Fibroblast of skin of right biceps (primary cell): ENCODE data around the gene LARP4.
"Not testable (repeated sequence)": the region's sequence is repeated elsewhere in the genome, so short reads cannot be mapped to it uniquely, and the experiment has no call there.

Source experiments
- DNase-seq: peaks from one replicate; pipeline ENCODE4 v3.0.0-alpha.2; 2013

LARP4 gene

DNA sequence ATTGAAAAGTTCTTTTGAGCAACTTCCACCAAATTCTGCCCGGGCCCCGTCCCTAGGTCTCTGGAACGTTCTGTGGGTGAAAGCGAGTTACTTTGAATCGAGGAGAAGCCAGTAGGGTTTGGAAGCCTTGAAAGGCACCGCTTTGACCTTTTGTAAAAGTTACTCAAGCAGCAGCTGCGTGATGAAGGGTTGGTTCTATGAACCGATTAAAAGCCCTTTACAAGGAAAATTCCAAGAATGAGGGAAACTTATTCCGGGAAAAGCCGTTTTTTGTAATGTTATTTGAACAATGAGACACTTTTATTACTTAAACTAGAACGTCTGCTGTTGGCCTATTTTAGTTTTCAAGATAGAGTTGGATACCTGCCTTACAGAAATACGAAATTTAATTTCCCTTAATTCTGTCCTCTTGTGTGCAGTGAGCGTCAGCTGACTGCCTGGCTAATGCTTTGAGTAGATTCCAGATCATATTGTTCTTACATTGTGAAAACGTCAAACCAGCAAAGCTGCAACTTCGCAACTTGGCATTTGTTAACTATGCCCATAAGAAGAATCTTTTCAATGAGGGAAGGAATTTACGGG is 906 bp downstream of the LARP4 start:
- DNase-seq: peak; percentile 23

DNA sequence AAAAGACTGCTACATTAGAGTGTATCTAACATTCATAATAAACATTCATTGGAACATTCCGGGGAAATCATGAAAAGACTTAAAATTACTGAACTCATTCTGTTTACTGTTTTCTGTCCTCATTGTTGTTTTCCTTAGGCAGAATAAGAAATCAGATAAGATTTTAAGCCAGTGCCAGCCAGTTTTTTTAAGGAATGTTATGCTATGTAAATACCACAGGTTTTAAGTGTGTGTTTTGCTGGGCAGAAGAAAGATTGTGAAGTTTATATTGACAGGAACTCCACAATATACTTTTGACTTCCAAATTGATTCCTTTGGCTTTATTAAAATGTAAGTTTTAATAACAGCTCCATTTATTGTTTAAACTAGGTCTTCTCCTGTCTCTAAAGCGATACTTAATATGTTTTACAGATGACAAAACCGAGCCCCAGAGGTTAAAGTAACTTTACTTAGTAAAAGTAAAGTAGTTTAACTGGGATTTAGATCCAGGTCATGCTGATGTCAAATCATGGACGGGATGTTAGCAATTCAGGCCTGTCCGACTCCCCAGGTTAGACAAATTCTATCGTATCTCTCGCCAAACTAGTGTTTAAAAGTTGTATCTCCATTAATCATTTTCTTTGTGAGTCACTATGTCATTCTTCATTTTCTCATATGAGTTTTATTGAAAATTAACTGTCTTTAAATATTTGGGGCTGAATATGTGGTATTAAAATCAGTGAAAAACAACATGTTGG is 1.7 kb downstream of the LARP4 start:
- no peak for DNase-seq

DNA sequence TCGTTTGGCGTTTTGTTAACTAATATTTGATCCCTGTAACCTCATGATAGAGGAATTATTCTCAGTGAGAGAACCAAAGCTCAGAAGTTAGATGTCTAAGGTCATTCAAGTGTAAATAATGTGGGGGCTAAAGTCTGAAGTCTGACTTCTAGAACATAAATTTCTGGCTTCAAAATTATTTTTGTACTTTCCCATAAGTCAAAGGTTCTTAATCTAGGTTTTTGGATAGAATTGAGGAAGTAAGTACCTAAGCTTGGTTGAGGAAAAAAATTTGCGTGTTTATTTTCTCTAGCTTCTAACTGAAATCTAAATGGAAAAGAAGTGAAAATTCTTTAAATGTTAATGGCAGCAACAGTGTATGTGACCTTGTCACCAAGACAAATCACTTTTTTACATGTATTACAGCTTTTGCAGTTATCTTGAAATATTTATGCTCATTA is 2.3 kb downstream of the LARP4 start:
- DNase-seq: no peak

DNA sequence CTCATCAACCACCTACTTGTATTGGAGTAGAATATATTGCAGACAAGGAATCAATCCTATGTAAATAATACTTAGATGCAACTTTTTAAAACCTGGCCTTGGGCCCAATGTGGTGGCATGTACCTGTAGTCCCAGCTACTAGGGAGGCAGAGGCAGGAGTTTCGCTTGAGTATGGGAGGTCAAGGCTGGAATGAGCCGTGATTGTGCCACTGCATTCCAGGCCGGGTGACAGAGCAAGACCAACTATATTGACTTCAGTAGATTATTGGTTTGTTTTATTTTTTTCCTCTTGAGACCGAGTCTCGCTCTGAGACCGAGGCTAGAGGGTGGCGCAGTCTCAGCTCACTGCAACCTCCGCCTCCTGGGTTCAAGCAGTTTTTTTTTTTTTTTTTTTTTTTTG is 3.6 kb downstream of the LARP4 start:
- no peak for DNase-seq

DNA sequence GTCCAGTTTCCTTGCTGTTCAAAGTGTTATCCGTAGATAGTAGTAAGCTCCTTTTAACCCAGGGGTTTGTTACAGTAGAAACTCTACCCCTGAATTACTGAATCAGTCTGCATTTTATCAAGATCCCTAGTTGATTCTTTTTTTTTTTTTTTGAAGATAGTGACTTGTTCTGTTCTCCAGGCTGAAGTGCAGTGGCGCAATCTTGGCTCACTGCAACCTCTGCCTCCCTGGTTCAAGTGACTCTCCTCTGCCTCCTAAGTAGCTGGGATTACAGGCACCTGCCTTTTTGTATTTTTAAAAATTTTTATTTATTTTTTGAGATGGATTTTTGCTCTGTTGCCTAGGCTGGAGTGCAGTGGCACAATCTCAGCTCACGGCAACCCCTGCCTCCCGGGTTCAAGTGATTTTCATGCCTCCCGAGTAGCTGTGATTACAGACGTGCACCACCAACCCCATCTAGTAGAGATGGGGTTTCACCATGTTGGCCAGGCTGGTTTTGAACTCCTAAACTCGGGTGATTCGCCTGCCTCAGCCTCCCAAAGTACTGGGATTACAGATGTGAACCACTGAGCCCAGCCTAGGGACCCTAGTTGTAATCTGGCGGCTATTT is 10.5 kb downstream of the LARP4 start:
- DNase-seq: no peak

DNA sequence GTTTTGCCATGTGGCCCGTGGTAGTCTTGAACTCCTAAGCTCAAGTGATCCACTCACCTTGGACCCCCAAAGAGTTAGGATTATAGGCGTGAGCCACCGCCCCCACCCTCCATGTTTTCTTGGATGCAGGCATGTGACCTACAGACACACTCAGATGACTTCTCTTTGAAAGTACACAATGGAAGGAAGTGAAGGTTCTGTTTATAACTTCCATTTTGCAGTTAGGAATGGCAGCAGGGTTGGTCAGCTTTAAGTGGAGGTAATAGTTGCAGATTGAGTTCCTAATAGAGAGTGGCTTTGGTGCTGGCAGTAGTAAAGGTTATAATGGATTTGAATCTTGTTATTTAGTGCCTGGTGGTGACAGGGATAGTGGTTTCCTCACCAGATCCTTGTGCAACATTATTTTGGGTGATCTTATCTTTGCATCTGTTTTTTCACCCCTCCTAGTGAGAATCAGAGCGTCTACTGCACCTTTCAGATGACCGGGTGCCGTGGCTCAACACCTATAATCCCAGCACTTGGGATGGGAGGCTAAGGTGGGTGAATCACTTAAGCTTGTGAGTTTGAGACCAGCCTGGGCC is 15.3 kb downstream of the LARP4 start:
- no peak for DNase-seq

DNA sequence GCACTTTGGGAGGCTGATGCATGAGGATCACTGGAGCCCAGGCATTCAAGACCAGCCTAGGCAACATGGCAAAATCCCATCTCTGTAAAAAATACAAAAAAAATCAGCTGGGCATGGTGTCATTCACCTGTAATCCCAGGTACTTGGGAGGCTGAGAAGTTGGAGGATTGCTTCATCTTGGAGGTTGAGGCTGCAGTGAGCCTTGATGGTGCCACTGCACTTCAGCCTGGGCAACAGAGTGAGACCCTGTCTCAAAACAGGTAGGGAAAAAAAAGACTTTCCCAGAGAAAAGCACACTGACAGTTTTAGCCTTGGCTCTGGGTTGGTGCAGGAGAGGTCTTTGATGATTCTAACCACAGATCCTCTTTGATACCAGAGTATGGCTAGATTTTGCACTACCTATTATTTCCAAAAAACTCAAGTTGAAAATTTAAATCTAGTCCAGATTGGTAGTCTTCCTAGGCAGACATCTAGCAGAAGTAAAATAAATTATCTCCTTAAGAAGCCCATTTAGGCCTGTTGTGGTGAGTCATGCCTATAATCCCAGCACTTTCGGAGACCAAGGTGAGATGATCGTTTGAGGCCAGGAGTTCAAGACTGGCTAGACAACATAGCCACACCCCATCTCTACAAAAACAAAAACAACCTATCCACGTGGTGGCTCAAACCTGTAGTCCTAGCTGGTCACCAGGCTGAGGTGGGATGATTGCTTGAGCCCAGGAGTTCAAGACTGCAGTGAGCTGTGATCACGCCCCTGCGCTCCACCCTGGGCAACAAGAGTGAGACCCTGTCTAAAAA is 18.6 kb downstream of the LARP4 start:
- no peak for DNase-seq

DNA sequence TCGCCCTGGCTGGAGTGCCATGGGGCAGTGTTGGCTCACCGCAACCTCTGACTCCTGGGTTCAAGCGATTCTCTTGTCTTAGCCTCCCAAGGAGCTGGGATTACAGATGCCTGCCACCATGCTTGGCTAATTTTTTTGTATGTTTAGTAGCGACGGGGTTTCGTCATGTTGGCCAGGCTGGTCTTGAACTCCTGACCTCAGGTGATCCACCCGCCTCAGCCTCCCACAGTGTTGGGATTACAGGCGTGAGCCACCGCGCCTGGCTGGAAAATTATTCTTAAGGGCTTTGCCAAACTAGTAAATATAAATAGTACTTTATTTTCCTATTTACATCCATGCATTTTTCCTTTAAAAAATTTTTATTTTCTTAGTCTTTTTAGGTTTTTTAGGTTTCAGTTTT is 22.2 kb downstream of the LARP4 start:
- DNase-seq: not testable (repeated sequence)

DNA sequence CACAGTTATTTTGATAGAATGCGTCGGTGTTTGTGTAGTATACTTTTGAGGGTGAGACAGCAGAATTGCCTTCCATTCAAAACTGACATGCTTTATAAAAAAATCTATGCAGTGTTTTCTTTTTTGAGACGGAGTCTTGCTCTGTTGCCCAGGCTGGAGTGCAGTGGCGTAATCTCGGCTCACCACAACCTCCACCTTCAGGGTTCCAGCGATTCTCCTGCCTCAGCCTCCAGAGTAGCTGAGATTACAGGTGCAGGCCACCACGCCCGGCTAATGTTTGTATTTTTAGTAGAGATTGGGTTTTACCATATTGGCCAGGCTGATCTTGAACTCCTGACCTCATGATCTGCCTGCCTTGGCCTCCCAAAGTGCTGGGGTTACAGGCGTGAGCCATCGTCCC is 22.7 kb downstream of the LARP4 start:
- not testable (repeated sequence) for DNase-seq

DNA sequence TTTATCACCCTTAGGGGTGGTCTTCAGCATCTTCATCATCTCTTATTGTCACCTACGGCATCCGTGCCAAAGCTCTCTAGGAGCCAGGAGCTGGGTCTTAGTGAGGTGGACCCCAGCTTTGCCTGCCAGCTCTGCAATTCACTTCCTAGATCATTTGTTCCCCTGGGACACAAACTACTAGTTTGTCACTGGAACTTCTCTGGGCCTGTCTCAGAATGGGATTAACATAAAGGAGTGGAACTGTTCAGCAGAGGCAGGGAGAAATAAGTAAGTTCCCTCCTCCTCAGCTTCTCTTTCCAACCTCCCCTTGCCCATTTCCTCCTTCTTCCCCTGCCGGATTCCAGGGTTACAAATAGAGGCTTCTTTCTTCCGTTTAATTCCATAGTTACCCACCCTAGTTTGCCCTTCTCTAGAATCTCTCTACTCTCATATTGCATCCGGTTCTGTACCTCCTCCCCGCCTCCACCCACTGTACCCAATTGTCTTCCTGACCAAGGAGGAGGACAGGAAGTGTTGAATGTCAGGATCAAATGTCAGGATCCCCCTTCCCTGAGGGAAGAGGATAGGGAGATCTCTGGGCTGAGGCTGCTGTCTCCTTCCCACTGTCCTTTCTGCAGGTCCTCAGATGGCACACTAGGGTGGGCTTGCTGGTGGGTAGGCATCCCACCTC is 25.0 kb downstream of the LARP4 start:
- DNase-seq: peak; percentile 9

DNA sequence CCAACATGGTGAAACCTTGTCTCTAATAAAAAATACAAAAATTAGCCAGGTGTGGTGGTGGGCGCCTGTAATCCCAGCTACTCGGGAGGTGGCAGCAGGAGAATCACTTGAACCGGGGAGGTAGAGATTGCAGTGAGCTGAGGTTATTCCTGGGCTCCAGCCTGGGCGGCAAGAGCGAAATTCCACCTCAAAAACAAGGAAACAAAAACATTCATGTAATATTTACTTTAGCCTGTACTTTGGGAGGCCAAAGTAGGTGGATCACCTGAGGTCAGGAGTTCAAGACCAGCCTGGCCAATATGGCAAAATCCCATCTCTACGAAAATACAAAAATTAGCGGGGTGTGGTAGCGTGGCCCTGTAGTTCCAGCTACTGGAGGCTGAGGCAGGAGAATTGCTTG is 31.0 kb downstream of the LARP4 start:
- DNase-seq: not testable (repeated sequence)

DNA sequence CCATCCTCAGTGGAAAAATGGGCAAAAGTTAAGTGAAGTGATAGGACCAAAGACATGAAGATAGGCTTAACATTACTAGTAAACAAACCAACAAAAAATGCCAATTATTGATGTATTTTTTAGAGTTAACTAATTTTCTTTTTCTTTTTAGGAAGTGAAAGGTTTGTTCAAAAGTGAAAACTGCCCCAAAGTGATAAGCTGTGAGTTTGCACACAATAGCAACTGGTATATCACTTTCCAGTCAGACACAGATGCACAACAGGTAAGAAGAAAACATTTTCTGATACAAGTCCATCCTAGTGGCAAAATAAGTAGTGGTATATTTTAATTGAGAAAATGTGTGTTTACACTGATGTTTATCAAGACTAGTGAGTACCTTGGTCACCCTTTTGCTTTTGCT is 39.6 kb downstream of the LARP4 start:
- DNase-seq: no peak

DNA sequence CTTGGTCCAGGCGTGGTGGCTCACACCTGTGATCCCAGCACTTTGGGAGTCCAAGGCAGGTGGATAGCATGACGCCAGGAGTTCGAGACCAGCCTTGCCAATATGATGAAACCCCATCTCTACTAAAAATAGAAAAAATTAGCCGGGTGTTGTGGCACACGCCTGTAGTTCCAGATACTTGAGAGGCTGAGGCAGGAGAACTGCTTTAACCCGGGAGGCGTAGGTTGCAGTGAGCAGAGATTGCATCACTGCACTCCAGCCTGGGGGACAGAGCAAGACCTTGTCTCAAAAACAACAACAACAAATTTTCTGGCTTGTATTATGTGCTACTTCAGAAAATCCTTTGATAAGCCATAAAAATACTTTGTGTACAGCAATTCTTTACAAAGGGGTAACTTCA is 41.1 kb downstream of the LARP4 start:
- DNase-seq: no peak

DNA sequence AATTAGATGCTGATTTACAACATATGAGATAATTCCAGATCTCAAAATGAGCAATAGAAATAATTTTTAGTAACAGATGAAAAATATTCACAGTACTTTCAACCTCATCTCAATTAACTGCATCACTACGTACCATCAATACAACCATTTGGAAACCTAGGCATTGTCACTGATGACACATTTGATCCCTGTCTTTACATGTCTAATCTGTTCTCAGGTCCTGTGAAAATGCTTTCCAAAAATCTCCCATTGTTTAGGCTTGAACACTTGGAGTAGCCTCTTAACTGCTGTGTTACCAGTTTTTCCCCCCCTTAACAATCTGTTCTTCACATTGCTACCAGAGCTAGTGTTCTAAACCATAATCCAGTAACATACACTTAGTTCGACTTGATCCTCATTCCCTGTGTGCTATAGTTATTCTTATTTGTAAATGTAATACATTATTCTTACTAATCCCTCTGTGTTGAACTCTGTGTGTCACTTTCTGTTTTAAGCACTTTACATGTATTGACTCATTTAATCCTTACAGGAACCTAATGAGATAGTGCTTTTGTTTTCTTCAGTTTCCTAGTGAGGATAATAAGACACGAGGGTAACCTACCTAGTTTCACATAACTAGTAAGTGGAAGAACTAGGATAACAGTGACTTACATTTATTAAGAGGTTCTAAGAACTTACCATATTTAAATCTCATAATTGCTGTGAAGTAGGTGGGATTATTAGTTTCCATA is 41.7 kb downstream of the LARP4 start:
- no peak for DNase-seq

DNA sequence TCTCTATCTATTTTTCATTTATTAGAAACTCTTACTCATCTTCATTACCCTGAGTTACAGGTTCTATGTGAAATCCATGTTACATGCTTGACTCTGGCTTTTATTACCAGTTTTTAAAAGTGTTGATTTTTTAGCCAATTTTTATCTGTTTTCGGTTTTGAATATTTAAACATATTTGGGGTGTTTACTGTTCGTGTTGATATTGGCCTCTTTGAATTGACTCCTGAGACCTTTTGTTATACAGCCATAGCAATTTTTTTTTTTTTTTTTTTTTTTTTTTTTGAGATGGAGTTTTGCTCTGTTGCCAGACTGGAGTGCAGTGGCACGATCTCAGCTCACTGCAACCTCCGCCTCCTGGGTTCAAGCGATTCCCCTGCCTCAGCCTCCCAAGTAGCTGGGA is 49.0 kb downstream of the LARP4 start:
- DNase-seq: not testable (repeated sequence)

DNA sequence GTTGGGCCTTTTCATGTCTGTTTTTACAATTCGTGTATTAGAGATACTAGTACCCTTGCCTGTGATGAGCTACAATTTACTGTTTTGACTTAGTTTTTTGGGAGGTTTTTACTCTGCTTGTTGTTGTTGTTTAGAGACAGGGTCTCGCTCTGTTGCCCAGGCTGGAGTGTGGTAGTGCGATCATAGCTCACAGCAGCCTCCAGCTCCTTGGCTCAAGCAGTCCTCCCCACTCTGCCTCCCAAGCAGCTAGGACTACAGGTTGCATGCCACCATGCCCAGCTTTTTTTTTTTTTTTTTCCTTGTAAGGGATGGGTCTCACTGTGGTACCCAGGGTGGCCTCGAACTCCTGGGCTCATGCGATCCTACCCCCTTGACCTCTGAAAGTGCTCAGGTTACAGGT is 52.1 kb downstream of the LARP4 start:
- no peak for DNase-seq

DNA sequence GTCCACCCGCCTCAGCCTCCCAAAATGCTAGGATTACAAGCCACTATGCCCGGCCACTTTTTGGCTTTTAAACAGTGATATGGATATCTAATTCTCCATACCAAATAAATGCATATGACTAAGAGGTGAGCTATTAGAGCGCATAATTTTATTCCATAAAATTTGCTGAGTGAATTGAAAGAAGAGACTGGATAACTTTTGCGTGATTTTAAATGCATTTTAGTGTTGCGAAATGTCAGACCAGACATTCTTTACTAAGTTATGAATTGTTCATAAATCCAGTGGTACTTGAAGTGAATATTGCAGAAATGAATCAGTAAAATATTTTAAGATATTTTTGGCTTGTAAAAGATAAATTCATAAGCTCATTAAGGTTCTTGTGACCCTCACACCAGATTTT is 53.2 kb downstream of the LARP4 start:
- DNase-seq: peak; percentile 54

DNA sequence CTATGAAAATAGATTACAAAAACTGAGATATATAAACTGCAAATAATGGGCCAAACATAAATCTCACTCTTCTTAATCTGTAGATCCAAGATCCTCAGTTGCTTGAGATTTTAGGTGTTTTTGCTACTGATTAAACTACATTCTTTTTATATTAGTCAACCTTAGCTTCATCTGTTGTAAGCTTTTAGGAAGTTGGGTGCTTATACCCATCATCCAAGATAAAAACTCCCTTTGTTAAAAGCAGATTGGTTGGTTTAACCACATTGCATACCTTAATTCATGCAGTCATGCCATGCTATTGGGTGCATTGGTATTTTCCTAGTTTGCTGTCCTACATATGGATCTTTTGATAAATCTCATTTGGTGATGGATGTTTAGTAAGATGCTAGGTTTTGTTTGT is 57.9 kb downstream of the LARP4 start:
- peak; percentile 37 for DNase-seq

DNA sequence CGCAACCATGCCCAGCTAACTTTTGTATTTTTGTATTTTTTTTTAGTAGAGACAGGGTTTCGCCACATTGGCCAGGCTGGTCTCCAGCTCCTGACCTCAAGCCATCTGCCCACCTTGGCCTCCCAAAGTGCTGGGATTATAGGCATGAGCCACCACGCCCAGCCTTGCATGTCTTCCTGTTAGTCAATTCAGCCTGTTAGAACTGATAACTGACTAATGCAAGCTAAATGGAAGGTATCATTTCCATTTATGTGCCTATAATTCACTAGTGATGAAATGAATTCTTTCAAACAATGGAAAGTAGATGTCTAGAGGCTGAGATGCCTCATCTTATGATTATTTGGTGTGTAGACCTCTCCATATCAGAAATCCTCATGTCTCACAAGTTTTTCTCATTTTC is 66.8 kb downstream of the LARP4 start:
- DNase-seq: no peak

DNA sequence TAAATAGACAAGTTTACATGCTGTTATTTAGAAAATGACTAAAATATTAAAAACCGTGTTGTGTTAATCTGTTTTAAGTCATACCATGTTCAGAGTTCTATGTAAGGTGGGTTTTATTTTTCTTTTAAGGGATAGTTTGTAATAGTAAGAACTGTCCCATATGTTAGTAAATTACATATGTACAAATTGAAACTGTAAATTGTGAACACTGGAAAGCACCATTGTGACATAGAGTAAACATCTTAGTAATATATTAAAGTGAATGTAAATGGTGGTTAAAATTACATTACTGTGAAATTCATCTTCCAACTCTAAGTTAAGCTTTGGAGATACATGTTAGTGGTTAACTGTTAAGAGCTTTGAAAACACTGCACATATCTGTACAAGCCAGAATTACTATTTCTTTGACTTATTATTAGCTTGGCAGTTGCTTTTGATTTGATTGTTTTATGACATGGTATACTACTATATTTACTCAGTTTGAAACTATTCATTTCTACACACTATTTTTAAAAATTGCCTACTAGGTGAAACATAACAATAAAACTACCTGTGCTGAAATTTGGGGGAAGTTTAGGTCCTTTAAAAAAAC is 76.7 kb downstream of the LARP4 start:
- no peak for DNase-seq

DNA sequence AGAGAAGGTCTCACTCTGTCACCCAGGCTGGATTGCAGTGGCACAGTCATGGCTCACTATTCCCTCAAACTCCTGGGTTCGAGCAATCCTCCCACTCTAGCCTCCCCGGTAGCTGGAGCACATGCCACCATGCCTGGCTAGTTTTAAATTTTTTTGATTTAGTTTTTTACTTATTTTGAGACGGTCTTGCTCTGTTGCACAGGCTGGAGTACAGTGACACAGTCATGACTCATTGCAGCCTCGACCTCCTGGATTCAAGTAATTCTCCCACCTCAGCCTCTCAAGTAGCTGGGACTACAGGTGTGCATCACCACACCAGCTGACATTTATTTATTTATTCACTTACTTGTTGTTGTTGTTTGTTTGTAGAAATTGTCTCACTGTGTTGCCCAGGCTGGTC is 81.9 kb downstream of the LARP4 start:
- DNase-seq: no peak

DNA sequence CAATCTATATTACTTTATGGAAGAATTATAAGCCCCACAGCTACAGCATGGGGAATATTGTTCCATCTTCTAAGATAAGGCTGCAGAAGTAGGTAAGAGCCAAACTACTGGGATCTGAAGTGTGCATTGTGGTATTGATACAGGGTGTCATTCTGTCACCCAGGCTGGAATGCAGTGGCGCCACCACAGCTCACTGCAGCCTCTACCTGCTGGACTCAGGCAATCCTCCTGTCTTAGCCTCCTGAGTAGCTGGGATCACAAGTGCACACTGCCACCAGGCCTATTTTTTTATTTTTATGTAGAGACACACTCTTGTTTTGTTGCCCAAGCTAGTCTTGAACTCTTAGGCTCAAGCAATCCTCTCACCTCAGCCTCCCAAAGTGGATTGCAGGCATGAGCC is 82.8 kb downstream of the LARP4 start:
- no peak for DNase-seq
